ENCODE results near the gene PRMT7.

GRCh38 chr16:68281368-68282063 is 29.3 kb upstream of the PRMT7 start:
- TF ChIP-seq, protein P1, sequence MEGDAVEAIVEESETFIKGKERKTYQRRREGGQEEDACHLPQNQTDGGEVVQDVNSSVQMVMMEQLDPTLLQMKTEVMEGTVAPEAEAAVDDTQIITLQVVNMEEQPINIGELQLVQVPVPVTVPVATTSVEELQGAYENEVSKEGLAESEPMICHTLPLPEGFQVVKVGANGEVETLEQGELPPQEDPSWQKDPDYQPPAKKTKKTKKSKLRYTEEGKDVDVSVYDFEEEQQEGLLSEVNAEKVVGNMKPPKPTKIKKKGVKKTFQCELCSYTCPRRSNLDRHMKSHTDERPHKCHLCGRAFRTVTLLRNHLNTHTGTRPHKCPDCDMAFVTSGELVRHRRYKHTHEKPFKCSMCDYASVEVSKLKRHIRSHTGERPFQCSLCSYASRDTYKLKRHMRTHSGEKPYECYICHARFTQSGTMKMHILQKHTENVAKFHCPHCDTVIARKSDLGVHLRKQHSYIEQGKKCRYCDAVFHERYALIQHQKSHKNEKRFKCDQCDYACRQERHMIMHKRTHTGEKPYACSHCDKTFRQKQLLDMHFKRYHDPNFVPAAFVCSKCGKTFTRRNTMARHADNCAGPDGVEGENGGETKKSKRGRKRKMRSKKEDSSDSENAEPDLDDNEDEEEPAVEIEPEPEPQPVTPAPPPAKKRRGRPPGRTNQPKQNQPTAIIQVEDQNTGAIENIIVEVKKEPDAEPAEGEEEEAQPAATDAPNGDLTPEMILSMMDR (conservative IDR thresholded peaks at IDR 0.05; ENCODE audit: low read length): no peak
- TF ChIP-seq EZH2phosphoT487 (IDR thresholded peaks at IDR 0.05; ENCODE audit: borderline replicate concordance): no peak
